Mesenchymal stem cell (in vitro differentiated cells and primary cell): ENCODE measurements around the gene C3.

ENCODE experiments used
- DNase-seq: peaks from one replicate; pipeline ENCODE4 v3.0.0-alpha.2; 2013
- H2AFZ ChIP-seq: one replicate; pipeline ENCODE4 v1.6.1; 2013; ENCODE audit warnings: low read depth, mild to moderate bottlenecking, control low read depth, inconsistent platforms, low read length, moderate library complexity
- H2AK5ac ChIP-seq: 2 replicates; pipeline ENCODE4 v1.6.1; 2013; ENCODE audit warnings: low read length, moderate library complexity, mild to moderate bottlenecking, inconsistent platforms; ENCODE audit not compliant: severe bottlenecking
- H2BK120ac ChIP-seq: one replicate; pipeline ENCODE4 v1.6.1; 2013; ENCODE audit warnings: low read depth, mild to moderate bottlenecking, inconsistent platforms, low read length, moderate library complexity
- H2BK12ac ChIP-seq, 2 experiments: one replicate each; pipeline ENCODE4 v1.6.1; 2013; ENCODE audit warnings: inconsistent platforms in 2 of 2, low read length in 2 of 2, mild to moderate bottlenecking in 2 of 2, moderate library complexity in 2 of 2, control low read depth in 1 of 2
- H2BK15ac ChIP-seq: one replicate; pipeline ENCODE4 v1.6.1; 2013; ENCODE audit warnings: mild to moderate bottlenecking, low read depth, inconsistent platforms; ENCODE audit not compliant: poor library complexity, severe bottlenecking
- H2BK5ac ChIP-seq: 2 replicates; pipeline ENCODE4 v1.6.1; 2013; ENCODE audit warnings: low read depth, mild to moderate bottlenecking, low read length, control low read depth, inconsistent platforms; ENCODE audit not compliant: poor library complexity, severe bottlenecking
- H3K14ac ChIP-seq, 2 experiments: one replicate each; pipeline ENCODE4 v1.6.1; 2013; ENCODE audit warnings: inconsistent platforms in 2 of 2, low read length in 2 of 2, control low read depth in 1 of 2, mild to moderate bottlenecking in 1 of 2, moderate library complexity in 1 of 2
- H3K18ac ChIP-seq, 2 experiments: one replicate each; pipeline ENCODE4 v1.6.1; 2013; ENCODE audit warnings: inconsistent platforms in 2 of 2, low read length in 2 of 2, control low read depth in 1 of 2, low read depth in 1 of 2, mild to moderate bottlenecking in 1 of 2
- H3K23ac ChIP-seq, 2 experiments: one replicate each; pipeline ENCODE4 v1.6.1; 2013; ENCODE audit warnings: inconsistent platforms in 2 of 2, low read length in 2 of 2, mild to moderate bottlenecking in 2 of 2, moderate library complexity in 2 of 2, control low read depth in 1 of 2
- H3K27ac ChIP-seq: 2 replicates; pipeline ENCODE4 v1.5.1; 2013; ENCODE audit warnings: mild to moderate bottlenecking, moderate library complexity, low read length, control low read depth, inconsistent platforms; ENCODE audit not compliant: poor library complexity, severe bottlenecking
- H3K27me3 ChIP-seq, 2 experiments: 2 replicates each; pipeline versions ENCODE4 v1.6.1 to v1.7.0; 2013; ENCODE audit warnings: low read length in 2 of 2, mild to moderate bottlenecking in 2 of 2, moderate library complexity in 2 of 2, control low read depth in 1 of 2, inconsistent platforms in 1 of 2; ENCODE audit not compliant: control insufficient read depth in 1 of 2, insufficient read depth in 1 of 2
- H3K36me3 ChIP-seq, 2 experiments: 2 replicates each; pipeline versions ENCODE4 v1.6.1 to v1.7.0; 2013; ENCODE audit warnings: low read length in 2 of 2, control low read depth in 1 of 2, inconsistent platforms in 1 of 2, low read depth in 1 of 2, mild to moderate bottlenecking in 1 of 2; ENCODE audit not compliant: insufficient read depth in 2 of 2, control insufficient read depth in 1 of 2
- H3K4ac ChIP-seq, 2 experiments: one replicate each; pipeline ENCODE4 v1.6.1; 2013; ENCODE audit warnings: inconsistent platforms in 2 of 2, low read length in 2 of 2, mild to moderate bottlenecking in 2 of 2, moderate library complexity in 2 of 2, control low read depth in 1 of 2, low read depth in 1 of 2
- H3K4me1 ChIP-seq: 2 replicates; pipeline ENCODE4 v1.6.1; 2013; ENCODE audit warnings: low read depth, low read length, control low read depth; ENCODE audit not compliant: control insufficient read depth, insufficient read depth
- H3K4me2 ChIP-seq: 2 replicates; pipeline ENCODE4 v1.6.1; 2013; ENCODE audit warnings: low read length, mild to moderate bottlenecking, inconsistent platforms; ENCODE audit not compliant: poor library complexity, severe bottlenecking
- H3K4me3 ChIP-seq, 2 experiments: 2 replicates each; pipeline versions ENCODE4 v1.5.1 to v1.7.0; 2013; ENCODE audit warnings: low read length in 2 of 2, mild to moderate bottlenecking in 2 of 2, control low read depth in 1 of 2, low read depth in 1 of 2; ENCODE audit not compliant: insufficient read depth in 1 of 2
- H3K79me1 ChIP-seq: replicated peaks from 2 replicates; pipeline ENCODE4 v1.6.1; 2013; ENCODE audit warnings: mild to moderate bottlenecking, control low read depth, low read length, inconsistent platforms; ENCODE audit not compliant: poor library complexity, severe bottlenecking
- H3K9ac ChIP-seq: 2 replicates; pipeline ENCODE4 v1.7.0; 2013; ENCODE audit warnings: mild to moderate bottlenecking, low read length, moderate library complexity
- H3K9me3 ChIP-seq: 2 replicates; pipeline ENCODE4 v1.7.0; 2013; ENCODE audit warnings: mild to moderate bottlenecking, low read length; ENCODE audit not compliant: control insufficient read depth
- H4K8ac ChIP-seq: one replicate; pipeline ENCODE4 v1.6.1; 2013; ENCODE audit warnings: inconsistent platforms, mild to moderate bottlenecking, low read length, moderate library complexity
- H4K91ac ChIP-seq: one replicate; pipeline ENCODE4 v1.6.1; 2013; ENCODE audit warnings: mild to moderate bottlenecking, low read length, inconsistent platforms
- WGBS: methylation state at CpG from one replicate; pipeline ENCODE4 v1.1.7; 2013; ENCODE audit warnings: mixed read lengths; 5-methylcytosine and 5-hydroxymethylcytosine counted together

Gene C3

GRCh38 chr19:6737873-6738786 lies 17.7 kb upstream of the C3 start:
- peaks cover 20% of the 10 kb centered on the region for H3K79me1 ChIP-seq
- no peaks in the 10 kb centered on the region for H3K27me3 ChIP-seq
- H3K4me3 ChIP-seq, result peak overlapping the region in 1 of 2 experiments; percentile 70
- peaks cover 19 to 25% of the 10 kb centered on the region in 2 experiments for H3K36me3 ChIP-seq
- peak overlapping the region in 1 of 2 experiments; percentile 4 for H3K14ac ChIP-seq
- 22% methylated on average over 13 of the region's 13 CpGs for WGBS
- H3K18ac ChIP-seq, result peak overlapping the region; percentile 69 to 89
- H3K23ac ChIP-seq, result no peak overlapping the region
- peaks cover 42% of the 10 kb centered on the region for H3K4me1 ChIP-seq
- H2BK5ac ChIP-seq, result peak overlapping the region; percentile 59
- H2AFZ ChIP-seq, result peak overlapping the region; percentile 53
- H3K9ac ChIP-seq, result peak overlapping the region; percentile 86
- DNase-seq, result peak; percentile 86
- H2BK12ac ChIP-seq, result peak overlapping the region in 1 of 2 experiments; percentile 65
- H4K8ac ChIP-seq, result peak overlapping the region; percentile 93
- peak overlapping the region; percentile 67 for H4K91ac ChIP-seq
- H2AK5ac ChIP-seq, result peak overlapping the region; percentile 93
- peak overlapping the region; percentile 26 for H3K4me2 ChIP-seq
- peak overlapping the region; percentile 9 to 63 for H3K4ac ChIP-seq
- no peak overlapping the region for H2BK120ac ChIP-seq
- no peak overlapping the region for H2BK15ac ChIP-seq
- H3K27ac ChIP-seq, result peak overlapping the region; percentile 72
- H3K9me3 ChIP-seq, result no peaks in the 10 kb centered on the region

DNA sequence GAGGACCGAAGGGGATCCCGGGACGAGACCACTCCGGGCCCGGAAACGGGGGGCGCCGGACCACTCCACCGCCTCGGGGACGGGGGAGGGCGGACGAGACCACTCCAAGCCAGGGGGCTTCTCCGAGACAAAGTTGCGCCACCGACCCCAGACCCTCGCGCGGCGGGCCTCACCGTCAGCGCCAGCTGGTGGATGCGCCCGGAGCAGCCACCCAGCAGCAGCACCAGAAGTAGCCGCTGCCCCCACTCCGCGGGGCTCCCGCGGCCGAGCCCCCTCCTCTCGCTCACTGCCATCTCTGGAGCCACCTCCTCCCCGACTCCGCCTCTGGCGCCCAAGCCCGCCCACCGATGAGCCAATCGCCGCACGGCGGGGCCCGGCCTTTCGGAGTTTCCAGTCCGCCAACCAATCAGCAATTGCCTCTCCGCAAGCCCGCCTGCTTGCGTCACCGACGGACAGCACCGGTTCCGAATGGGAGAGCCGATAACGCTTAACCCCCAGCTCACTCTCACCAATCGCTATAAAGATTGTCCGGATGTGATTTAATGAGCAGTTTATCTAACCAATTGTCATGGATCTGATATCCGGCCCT lies 16.9 kb upstream of the C3 start, which contains the start of gene GPR108:
GPR108 (minus strand) TSS at position 297 of the 589 bp plus-strand sequence; CDS start at position 293, 4 bp downstream.
- H3K9me3 ChIP-seq, result no peaks in the 10 kb centered on the region
- peak within 1 kb of the TSS; percentile 98 to 99 for H3K18ac ChIP-seq
- H3K9ac ChIP-seq, result peak within 1 kb of the TSS; percentile 97
- peaks cover 21 to 25% of the 10 kb centered on the region in 2 experiments for H3K36me3 ChIP-seq
- H3K4me2 ChIP-seq, result peak within 1 kb of the TSS; percentile 97
- no peaks in the 10 kb centered on the region for H3K27me3 ChIP-seq
- H3K23ac ChIP-seq, result no peak within 1 kb of the TSS
- H3K4me1 ChIP-seq, result peaks cover 38% of the 10 kb centered on the region
- peak within 1 kb of the TSS; percentile 65 to 73 for H2BK12ac ChIP-seq
- peak within 1 kb of the TSS; percentile 95 for H2BK120ac ChIP-seq
- peak within 1 kb of the TSS; percentile 87 to 93 for H3K4me3 ChIP-seq
- peak within 1 kb of the TSS; percentile 96 for H2AFZ ChIP-seq
- H2AK5ac ChIP-seq, result peak within 1 kb of the TSS; percentile 93
- peak within 1 kb of the TSS; percentile 97 for H4K8ac ChIP-seq
- DNase-seq, result peak; percentile 100
- H3K14ac ChIP-seq, result peak within 1 kb of the TSS in 1 of 2 experiments; percentile 90
- peak within 1 kb of the TSS; percentile 100 for H2BK15ac ChIP-seq
- H2BK5ac ChIP-seq, result peak within 1 kb of the TSS; percentile 100
- H3K79me1 ChIP-seq, result peaks cover 22% of the 10 kb centered on the region
- H3K4ac ChIP-seq, result peak within 1 kb of the TSS; percentile 94 to 99
- H3K27ac ChIP-seq, result peak within 1 kb of the TSS; percentile 75
- H4K91ac ChIP-seq, result peak within 1 kb of the TSS; percentile 99
- under 1% methylated on average over 50 of the region's 55 CpGs for WGBS

- Histone ChIP-seq H3K4me3 (peak overlapping the region; percentile 87 to 93), H3K79me1 (peaks cover 27% of the 10 kb centered on the region), H3K23ac (no peak overlapping the region), H3K9me3 (no peaks in the 10 kb centered on the region), H3K4ac (peak overlapping the region in 1 of 2 experiments; percentile 43), H2BK120ac (peak overlapping the region; percentile 45), H4K91ac (no peak overlapping the region), H3K27ac (peak overlapping the region; percentile 75), H3K18ac (peak overlapping the region; percentile 35 to 98), H3K4me1 (peaks cover 38% of the 10 kb centered on the region), H2AFZ (no peak overlapping the region), H2AK5ac (peak overlapping the region; percentile 34), H3K9ac (peak overlapping the region; percentile 97), H2BK12ac (peak overlapping the region in 1 of 2 experiments; percentile 47), H4K8ac (peak overlapping the region; percentile 5), H3K14ac (peak overlapping the region in 1 of 2 experiments; percentile 58), H3K36me3 (peaks cover 26 to 29% of the 10 kb centered on the region in 2 experiments), H2BK5ac (peak overlapping the region; percentile 68), H3K4me2 (peak overlapping the region; percentile 97), H3K27me3 (no peaks in the 10 kb centered on the region), H2BK15ac (peak overlapping the region; percentile 70)
- WGBS, result 2% methylated on average over 15 of the region's 16 CpGs
- DNase-seq, result no peak
Measured at GRCh38 chr19:6736917-6737283, 16.4 kb upstream of the C3 start.
